GM12892 (cell line): ENCODE data around the gene SLC39A11.
"Not testable (repeated sequence)": the region's sequence is repeated elsewhere in the genome, so short reads cannot be mapped to it uniquely, and the experiment has no call there.

Experiments
- DNase-seq: peaks from one replicate; pipeline ENCODE4 v3.0.0; 2011; ENCODE audit not compliant: insufficient read length
- FAIRE-seq: peaks from 2 replicates; lab custom pipeline; 2011; peaks lifted over from hg19 to GRCh38; lab: Jason Lieb, UNC
- POLR2A ChIP-seq: IDR thresholded peaks from 2 replicates; pipeline ENCODE4 v1.6.1; 2011; ENCODE audit warnings: low read depth, low read length, control low read depth
- POLR2AphosphoS5 ChIP-seq: IDR thresholded peaks from 2 replicates; pipeline ENCODE4 v1.6.1; 2011; ENCODE audit warnings: low read depth, low read length, control low read depth
- TAF1 ChIP-seq: IDR thresholded peaks from 2 replicates; pipeline ENCODE4 v1.6.1; 2011; ENCODE audit warnings: low read depth, mild to moderate bottlenecking, control low read depth, low read length, borderline replicate concordance

SLC39A11 gene

DNA sequence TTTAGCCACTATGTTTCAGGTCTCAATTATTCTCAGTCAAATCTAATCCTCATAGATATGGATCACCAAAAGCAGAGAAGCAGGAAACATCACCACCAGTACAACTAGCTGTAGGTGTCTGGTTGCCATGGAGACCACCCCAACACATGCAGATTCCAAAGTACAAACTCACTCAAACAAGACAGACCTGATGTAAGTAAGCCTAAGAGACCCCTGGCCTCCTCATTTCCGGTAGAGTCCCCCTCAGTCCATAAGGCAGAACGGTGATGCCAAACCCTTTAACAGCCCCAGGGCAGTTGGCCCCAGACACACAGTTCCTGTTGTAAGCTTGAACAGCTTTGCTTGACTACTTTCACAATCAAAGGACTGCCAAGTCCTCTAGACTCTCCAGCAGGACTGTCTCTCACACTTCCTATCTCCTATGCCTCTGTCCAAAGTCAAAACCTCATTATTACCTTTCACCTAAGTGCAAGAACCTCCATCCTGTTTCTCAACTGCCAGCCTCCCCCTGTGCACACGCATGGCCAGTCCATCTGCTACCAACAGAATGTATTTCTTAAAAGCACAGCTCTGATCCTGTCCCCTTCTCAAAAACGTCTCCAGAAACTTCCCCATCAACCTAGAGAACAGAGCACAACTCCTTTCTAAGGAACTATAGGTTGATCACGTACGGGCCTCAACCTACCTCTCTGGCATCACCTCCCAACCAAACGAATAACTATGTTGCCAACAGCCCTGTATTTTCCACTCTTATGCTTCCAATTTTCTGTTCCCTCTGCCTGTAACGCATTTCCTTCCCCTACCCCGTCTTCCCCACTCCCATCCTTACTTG lies 23.9 kb downstream of the SLC39A11 start:
- no peak for FAIRE-seq
- TF ChIP-seq POLR2AphosphoS5 (no peak), POLR2A (no peak), TAF1 (no peak)
- DNase-seq = no peak

DNA sequence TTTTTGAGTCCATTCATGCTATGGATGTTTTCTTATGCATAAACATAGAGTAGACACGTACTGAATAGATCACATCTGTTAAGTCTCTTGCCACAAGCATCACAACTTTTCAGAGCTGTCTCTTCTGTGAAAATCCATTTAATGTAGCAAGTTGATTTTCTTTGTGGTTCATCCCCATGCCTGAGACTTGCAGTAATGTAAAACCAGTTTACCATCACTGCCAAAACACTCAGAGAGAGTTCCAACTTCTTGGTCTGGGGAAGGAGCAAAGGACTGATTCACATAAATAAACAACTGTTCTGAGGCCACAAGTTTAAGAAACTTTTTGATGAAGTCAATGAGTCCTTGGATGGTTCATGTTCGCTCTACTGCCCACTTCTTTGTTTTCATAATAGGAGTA lies 24.8 kb downstream of the SLC39A11 start:
- not testable (repeated sequence) for FAIRE-seq, DNase-seq

DNA sequence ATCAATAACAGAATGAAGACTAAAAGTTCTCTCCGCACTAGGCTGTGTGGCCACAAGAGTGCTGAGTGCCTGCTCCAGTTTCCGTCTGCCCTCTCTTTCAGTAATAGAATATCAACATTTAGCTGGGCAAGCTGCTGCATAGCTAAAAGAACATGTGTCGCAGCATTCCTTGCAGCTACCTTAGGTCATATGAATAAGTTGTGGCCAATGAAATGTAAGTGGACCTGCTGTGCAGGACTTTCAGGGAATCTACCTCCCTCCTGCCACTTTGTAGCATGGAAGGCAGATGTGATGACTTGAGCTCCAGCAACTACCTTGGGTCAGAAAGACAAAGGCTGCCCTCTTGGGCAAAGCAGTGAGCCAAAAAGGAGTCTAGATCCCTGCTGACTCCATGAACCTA lies 25.4 kb downstream of the SLC39A11 start:
- TF ChIP-seq POLR2AphosphoS5 (no peak), TAF1 (no peak), POLR2A (no peak)
- DNase-seq (no peak), FAIRE-seq (no peak)

DNA sequence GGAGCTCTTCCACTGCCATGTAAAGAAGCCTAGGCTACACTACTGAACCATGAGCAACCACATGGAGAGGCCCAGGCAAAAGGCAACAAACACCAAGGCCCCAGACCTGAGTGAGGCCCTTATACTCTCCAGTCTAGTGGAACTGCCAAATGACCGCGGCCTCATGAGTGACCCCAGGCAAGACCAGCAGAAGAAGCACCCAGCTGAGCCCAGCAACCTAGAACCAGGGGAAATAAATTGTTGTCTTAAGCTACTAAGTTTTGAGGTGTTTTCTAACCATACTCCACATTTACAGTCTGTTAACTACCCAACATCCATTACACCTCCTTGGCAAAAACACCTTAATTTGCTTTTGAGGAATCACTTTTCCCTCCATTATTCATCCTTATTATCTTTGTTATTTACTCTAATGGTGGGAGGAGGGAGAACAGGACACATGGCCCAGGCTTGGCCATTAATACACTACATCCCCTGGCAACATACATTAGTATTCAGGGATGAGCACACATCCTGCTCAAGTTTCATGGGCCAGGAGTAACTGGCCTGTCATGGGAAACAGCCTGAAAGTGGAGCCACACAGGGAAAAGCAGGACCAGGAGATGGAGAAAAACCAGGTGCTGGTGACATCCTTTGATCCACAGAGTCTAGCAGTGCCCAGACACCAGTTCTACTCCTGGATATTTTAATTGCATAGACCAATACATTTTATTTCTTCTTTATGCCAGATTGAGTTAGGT lies 26.2 kb downstream of the SLC39A11 start:
- DNase-seq (no peak), FAIRE-seq (no peak)
- no peak for TF ChIP-seq TAF1
- no peak for TF ChIP-seq POLR2AphosphoS5
- TF ChIP-seq POLR2A = no peak

DNA sequence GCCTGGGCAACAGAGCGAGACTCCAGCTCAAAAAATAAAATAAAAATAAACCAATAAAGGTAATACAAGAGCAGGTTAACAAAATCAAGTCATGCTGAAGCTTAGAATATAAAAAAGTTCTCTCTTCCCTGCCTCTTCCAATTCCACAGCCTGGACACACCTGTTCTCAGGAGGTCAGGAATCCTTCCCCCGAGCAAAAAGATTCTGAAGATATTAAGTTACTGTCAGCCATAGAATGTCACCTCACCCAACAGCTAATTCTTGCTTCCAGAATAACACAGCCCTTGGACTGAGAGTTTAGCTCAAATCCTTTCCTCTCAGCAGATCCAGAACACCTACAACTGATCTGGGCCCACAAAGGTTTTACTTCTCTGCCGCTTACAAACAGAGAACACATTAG lies 27.1 kb downstream of the SLC39A11 start:
- DNase-seq = no peak
- no peak for FAIRE-seq
- no peak for TF ChIP-seq TAF1
- no peak for TF ChIP-seq POLR2AphosphoS5
- no peak for TF ChIP-seq POLR2A

DNA sequence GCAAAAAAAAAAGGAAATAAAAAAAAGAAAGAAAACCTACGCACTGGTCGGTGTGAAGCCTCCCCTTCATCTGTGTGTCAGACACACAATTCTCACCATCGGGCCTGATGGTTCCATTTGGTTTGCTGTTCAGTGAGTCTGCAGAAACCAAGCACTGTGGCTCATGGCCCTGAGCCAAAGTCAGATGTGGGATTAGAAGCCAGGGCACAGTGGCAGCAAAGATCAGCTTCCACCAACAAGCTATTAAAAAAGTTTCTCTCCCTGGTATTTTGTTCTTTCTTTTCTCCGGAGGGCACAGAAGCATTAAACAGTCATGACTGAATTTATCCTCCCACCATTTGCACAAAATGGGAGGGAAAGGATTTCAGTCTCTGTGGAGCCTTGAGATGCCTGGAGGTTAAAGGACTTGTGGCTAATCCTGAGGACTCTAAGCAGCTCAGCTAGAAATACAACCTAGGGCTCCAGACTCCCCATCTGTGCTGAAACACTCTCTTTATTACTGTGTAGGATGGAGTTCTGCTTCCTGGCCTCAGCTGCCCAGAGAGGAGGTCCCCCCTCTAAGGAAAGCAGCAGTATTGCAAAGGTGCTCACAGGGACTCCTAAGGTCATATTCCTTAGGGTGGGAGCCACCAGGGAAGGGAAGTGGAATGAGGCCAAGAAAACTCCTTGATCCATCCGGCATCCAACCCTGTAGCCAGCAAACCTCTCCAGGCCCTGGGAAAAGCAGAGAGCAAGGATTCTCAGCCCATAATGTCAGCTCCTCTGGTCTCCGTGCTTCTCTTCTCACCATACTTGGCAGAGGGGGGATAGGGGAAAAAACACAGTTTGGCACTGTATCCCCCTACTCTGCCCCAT lies 28.2 kb downstream of the SLC39A11 start:
- DNase-seq (no peak), FAIRE-seq (no peak)
- no peak for TF ChIP-seq TAF1
- TF ChIP-seq POLR2A = no peak
- TF ChIP-seq POLR2AphosphoS5 = no peak

DNA sequence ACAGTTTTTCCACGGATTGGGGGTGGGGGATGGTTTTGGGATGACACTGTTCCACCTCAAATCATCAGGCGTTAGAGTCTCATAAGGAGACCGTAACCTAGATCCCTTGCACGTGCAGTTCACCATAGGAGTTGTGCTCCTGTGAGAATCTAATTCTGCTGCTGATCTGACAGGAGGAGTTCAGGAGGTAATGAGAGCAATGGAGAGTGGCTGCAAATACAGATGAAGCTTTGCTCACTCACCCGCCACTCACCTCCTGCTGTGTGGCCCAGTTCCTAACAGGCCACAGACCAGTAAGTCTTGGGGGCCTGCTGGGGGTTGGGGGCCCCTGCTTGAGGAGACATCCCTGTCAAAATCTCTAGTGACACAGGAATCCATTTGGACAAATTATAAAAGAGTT lies 29.8 kb downstream of the SLC39A11 start:
- no peak for DNase-seq
- TF ChIP-seq POLR2A (no peak), TAF1 (no peak), POLR2AphosphoS5 (no peak)
- FAIRE-seq = no peak

DNA sequence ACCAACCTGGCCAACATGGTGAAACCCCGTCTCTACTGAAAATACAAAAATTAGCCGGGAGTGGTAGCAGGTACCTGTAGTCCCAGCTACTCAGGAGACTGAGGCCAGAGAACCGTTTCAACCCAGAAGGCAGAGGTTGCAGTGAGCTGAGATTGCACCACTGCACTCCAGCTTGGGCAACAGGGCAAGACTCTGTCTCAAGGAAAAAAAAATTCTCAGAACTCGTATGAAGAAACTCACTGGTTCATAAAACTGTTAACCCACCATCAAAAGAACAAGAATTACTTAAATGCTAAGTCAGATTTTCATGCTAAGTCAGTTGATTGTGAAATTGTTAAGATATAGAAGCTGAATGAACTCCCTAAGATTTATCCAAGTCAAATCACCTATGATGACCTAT lies 31.3 kb downstream of the SLC39A11 start:
- DNase-seq = no peak
- TF ChIP-seq POLR2A (no peak), TAF1 (no peak), POLR2AphosphoS5 (no peak)
- no peak for FAIRE-seq

DNA sequence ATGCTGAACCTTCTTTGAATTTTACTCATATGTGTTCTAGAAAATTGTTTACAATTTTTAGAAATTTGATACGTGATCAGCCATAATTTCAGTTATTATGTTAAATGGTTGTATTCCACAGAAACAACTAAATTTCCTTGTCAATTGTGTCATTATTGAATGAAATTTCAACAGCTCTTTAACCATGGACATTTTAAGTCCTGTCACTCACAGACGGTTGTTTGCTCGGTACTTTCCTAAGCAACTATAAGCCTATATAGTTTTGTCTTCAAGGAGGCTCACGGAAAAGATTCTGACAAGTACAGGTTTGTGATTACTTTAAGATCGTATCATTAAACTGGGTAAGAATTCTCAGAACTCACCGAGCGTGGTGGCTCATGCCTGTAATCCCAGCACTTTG lies 31.8 kb downstream of the SLC39A11 start:
- FAIRE-seq = no peak
- TF ChIP-seq POLR2AphosphoS5 = no peak
- no peak for DNase-seq

DNA sequence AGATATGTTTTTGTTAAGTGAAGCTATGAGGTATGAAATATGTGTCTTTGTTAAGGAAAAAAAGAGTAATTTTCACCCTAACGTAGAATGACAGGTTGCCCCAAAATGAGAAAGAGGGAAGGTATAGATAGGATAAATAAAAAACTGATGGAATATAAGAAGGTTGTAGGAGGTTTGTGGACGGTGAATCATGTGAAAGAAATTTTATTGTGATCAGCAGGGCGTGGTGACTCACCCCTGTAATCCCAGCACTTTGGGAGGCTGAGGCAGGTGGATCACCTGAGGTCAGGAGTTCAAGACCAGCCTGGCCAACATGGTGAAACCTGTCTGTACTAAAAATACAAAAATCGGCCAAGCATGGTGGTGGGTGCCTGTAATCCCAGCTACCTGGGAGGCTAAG lies 32.8 kb downstream of the SLC39A11 start:
- not testable (repeated sequence) for FAIRE-seq

DNA sequence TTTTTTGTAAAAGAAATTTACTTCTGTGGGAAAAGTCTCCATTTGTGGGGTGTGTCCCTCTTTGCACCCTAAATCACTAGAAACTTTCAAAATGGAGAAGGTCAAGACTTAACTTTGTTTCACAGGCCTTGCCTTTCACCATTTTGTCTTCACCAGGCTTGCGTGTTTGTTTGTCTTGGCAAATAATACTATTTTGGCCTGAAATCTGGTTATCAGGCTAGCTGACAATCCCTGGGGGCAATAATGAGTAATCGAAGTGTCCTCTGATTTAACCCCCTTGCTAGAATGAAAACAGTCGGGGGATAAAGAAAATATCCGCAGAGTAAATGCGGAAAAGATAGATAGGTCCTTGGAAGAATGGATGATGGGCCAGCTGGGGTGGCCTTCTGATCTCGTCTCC lies 34.5 kb downstream of the SLC39A11 start:
- FAIRE-seq (no peak), DNase-seq (no peak)
- TF ChIP-seq POLR2A (no peak), TAF1 (no peak), POLR2AphosphoS5 (no peak)

More for the DNA sequence above, 32.8 kb downstream of the SLC39A11 start:
- DNase-seq = not testable (repeated sequence)
